ENCODE measurements around the gene AHI1. TPM values are rescaled to one million over a fixed set of nuclear protein-coding genes. Genes with fewer than 3 reads are reported as not detected.

AHI1 gene
- total RNA-seq, 1 experiment from 2014 or later: 18.8 TPM

DNA sequence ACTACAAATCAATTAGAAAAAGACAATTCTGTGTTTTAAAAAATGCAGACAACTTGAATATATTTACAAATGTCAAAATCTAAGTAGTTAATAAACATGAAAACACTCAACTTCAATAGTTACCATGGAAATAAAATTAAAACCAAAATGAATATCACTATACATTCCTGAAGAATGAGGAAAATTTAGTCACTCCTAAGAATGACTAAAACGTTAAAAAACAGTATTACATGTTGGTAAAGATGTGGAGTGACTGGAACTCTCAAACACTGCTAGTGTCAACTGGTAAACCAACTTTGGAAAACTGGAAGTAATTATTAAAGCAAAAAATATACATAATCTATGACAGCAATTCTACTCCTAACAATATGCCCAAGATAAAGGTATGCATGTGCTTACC lies 36.3 kb downstream of the AHI1 start:
- Mint-ChIP-seq H3K27me3 (ENCODE audit: low read depth) (no peaks in the 10 kb centered on the region), H3K4me3 (no peak overlapping the region), H3K9me3 (no peaks in the 10 kb centered on the region), H3K4me1 (no peaks in the 10 kb centered on the region), H3K36me3 (no peaks in the 10 kb centered on the region), H3K27ac (no peak overlapping the region)
- ATAC-seq (no peak), DNase-seq (ENCODE audit: low spot score) (no peak)
- ChIA-PET POLR2A (no interaction called here), CTCF (no interaction called here)
- TF ChIP-seq, protein P1, sequence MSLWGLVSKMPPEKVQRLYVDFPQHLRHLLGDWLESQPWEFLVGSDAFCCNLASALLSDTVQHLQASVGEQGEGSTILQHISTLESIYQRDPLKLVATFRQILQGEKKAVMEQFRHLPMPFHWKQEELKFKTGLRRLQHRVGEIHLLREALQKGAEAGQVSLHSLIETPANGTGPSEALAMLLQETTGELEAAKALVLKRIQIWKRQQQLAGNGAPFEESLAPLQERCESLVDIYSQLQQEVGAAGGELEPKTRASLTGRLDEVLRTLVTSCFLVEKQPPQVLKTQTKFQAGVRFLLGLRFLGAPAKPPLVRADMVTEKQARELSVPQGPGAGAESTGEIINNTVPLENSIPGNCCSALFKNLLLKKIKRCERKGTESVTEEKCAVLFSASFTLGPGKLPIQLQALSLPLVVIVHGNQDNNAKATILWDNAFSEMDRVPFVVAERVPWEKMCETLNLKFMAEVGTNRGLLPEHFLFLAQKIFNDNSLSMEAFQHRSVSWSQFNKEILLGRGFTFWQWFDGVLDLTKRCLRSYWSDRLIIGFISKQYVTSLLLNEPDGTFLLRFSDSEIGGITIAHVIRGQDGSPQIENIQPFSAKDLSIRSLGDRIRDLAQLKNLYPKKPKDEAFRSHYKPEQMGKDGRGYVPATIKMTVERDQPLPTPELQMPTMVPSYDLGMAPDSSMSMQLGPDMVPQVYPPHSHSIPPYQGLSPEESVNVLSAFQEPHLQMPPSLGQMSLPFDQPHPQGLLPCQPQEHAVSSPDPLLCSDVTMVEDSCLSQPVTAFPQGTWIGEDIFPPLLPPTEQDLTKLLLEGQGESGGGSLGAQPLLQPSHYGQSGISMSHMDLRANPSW (CRISPR knock-in tag; conservative IDR thresholded peaks at IDR 0.05; ENCODE audit: low read depth): no peak
- TF ChIP-seq, protein P2, sequence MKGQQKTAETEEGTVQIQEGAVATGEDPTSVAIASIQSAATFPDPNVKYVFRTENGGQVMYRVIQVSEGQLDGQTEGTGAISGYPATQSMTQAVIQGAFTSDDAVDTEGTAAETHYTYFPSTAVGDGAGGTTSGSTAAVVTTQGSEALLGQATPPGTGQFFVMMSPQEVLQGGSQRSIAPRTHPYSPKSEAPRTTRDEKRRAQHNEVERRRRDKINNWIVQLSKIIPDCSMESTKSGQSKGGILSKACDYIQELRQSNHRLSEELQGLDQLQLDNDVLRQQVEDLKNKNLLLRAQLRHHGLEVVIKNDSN (CRISPR knock-in tag; IDR thresholded peaks at IDR 0.05): no peak
- TF ChIP-seq ZNF671 (CRISPR knock-in tag; IDR thresholded peaks at IDR 0.05) (no peak), NFYB (CRISPR knock-in tag; conservative IDR thresholded peaks at IDR 0.05; ENCODE audit: low read depth) (no peak), GTF2I (CRISPR knock-in tag; conservative IDR thresholded peaks at IDR 0.05) (no peak), ETV6 (CRISPR knock-in tag; IDR thresholded peaks at IDR 0.05) (no peak), ESRRA (CRISPR knock-in tag; IDR thresholded peaks at IDR 0.05; ENCODE audit: borderline replicate concordance) (no peak), SP1 (CRISPR knock-in tag; conservative IDR thresholded peaks at IDR 0.05) (no peak), EMX1 (CRISPR knock-in tag; IDR thresholded peaks at IDR 0.05) (no peak), ZNF416 (CRISPR knock-in tag; IDR thresholded peaks at IDR 0.05) (no peak), GRHL2 (CRISPR knock-in tag; IDR thresholded peaks at IDR 0.05; ENCODE audit: insufficient replicate concordance, severe bottlenecking) (no peak), MYBL2 (CRISPR knock-in tag; IDR thresholded peaks at IDR 0.05) (no peak), FOXJ3 (CRISPR knock-in tag; IDR thresholded peaks at IDR 0.05; ENCODE audit: borderline replicate concordance) (no peak), PRRX2 (CRISPR knock-in tag; IDR thresholded peaks at IDR 0.05) (no peak)
- TF ChIP-seq, protein P3, sequence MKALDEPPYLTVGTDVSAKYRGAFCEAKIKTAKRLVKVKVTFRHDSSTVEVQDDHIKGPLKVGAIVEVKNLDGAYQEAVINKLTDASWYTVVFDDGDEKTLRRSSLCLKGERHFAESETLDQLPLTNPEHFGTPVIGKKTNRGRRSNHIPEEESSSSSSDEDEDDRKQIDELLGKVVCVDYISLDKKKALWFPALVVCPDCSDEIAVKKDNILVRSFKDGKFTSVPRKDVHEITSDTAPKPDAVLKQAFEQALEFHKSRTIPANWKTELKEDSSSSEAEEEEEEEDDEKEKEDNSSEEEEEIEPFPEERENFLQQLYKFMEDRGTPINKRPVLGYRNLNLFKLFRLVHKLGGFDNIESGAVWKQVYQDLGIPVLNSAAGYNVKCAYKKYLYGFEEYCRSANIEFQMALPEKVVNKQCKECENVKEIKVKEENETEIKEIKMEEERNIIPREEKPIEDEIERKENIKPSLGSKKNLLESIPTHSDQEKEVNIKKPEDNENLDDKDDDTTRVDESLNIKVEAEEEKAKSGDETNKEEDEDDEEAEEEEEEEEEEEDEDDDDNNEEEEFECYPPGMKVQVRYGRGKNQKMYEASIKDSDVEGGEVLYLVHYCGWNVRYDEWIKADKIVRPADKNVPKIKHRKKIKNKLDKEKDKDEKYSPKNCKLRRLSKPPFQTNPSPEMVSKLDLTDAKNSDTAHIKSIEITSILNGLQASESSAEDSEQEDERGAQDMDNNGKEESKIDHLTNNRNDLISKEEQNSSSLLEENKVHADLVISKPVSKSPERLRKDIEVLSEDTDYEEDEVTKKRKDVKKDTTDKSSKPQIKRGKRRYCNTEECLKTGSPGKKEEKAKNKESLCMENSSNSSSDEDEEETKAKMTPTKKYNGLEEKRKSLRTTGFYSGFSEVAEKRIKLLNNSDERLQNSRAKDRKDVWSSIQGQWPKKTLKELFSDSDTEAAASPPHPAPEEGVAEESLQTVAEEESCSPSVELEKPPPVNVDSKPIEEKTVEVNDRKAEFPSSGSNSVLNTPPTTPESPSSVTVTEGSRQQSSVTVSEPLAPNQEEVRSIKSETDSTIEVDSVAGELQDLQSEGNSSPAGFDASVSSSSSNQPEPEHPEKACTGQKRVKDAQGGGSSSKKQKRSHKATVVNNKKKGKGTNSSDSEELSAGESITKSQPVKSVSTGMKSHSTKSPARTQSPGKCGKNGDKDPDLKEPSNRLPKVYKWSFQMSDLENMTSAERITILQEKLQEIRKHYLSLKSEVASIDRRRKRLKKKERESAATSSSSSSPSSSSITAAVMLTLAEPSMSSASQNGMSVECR (CRISPR knock-in tag; IDR thresholded peaks at IDR 0.05; ENCODE audit: borderline replicate concordance): no peak
- TF ChIP-seq, protein P4, sequence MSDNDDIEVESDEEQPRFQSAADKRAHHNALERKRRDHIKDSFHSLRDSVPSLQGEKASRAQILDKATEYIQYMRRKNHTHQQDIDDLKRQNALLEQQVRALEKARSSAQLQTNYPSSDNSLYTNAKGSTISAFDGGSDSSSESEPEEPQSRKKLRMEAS (CRISPR knock-in tag; IDR thresholded peaks at IDR 0.05): no peak
- TF ChIP-seq, protein P5, sequence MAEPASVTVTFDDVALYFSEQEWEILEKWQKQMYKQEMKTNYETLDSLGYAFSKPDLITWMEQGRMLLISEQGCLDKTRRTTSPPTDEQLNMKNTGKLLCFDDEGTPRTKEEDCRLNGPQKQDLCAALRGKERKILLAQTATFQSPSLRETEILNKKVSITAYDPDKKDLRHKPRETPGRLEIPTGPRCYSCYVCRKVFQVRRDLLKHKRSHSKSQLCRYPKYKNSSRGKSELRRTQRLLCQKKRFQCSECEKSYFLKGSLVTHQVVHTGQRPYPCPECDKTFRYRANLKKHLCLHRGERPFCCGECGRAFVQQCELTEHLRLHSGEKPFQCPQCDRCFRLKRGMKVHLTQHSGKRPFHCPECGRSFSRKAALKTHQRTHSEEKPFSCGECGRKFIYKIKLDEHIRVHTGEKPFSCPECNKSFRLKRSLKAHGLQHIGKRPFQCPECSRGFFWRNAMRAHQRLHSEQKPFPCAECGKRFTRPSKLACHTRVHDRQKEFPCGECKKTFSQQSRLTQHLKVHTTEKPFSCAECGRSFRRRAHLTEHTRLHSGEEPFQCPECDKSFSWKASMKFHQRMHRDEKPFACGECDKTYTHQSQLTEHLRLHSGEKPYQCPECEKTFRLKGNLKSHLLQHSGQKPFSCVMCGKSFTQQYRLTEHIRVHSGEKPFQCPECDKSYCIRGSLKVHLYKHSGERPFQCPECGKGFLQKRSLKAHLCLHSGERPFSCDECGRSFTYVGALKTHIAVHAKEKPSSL (CRISPR knock-in tag; conservative IDR thresholded peaks at IDR 0.05): no peak
- TF ChIP-seq, protein P6, sequence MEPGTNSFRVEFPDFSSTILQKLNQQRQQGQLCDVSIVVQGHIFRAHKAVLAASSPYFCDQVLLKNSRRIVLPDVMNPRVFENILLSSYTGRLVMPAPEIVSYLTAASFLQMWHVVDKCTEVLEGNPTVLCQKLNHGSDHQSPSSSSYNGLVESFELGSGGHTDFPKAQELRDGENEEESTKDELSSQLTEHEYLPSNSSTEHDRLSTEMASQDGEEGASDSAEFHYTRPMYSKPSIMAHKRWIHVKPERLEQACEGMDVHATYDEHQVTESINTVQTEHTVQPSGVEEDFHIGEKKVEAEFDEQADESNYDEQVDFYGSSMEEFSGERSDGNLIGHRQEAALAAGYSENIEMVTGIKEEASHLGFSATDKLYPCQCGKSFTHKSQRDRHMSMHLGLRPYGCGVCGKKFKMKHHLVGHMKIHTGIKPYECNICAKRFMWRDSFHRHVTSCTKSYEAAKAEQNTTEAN (CRISPR knock-in tag; IDR thresholded peaks at IDR 0.05): no peak
- TF ChIP-seq, protein P7, sequence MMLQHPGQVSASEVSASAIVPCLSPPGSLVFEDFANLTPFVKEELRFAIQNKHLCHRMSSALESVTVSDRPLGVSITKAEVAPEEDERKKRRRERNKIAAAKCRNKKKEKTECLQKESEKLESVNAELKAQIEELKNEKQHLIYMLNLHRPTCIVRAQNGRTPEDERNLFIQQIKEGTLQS (CRISPR knock-in tag; conservative IDR thresholded peaks at IDR 0.05): no peak
- TF ChIP-seq, protein P8, sequence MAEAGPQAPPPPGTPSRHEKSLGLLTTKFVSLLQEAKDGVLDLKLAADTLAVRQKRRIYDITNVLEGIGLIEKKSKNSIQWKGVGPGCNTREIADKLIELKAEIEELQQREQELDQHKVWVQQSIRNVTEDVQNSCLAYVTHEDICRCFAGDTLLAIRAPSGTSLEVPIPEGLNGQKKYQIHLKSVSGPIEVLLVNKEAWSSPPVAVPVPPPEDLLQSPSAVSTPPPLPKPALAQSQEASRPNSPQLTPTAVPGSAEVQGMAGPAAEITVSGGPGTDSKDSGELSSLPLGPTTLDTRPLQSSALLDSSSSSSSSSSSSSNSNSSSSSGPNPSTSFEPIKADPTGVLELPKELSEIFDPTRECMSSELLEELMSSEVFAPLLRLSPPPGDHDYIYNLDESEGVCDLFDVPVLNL (CRISPR knock-in tag; IDR thresholded peaks at IDR 0.05; ENCODE audit: borderline replicate concordance, low read depth): no peak

Measured in WTC11 (cell line).